Measurements from ENCODE around the gene MTURN.
A peak's percentile ranks its signal among the peaks of the same experiment; 100 is the strongest.

MTURN gene

DNA sequence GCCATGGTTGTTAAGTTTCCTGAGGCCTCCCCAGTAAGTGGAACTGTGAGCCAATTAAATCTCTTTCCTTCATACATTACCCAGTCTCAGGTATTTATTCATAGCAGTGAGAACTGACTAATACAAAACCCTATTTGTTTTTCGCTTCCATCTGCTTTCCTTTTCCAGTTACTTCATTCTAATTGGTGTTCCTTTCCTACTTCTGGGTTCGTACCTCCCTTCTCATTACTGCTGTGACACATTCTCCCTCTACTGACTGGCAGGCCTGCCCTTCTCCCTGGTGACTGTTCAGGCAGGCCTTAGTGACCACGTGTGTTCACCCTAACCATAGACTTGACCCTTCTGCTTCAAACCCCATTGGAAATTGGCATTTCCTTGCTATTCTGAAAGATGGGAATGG is 37.7 kb downstream of the MTURN start:
- no peak for TF ChIP-seq POLR2A (IDR thresholded peaks at IDR 0.05; ENCODE audit: low read depth, low read length)
- no peak for FAIRE-seq
- DNase-seq (ENCODE audit: insufficient read length, low spot score), result peak; percentile 30

DNA sequence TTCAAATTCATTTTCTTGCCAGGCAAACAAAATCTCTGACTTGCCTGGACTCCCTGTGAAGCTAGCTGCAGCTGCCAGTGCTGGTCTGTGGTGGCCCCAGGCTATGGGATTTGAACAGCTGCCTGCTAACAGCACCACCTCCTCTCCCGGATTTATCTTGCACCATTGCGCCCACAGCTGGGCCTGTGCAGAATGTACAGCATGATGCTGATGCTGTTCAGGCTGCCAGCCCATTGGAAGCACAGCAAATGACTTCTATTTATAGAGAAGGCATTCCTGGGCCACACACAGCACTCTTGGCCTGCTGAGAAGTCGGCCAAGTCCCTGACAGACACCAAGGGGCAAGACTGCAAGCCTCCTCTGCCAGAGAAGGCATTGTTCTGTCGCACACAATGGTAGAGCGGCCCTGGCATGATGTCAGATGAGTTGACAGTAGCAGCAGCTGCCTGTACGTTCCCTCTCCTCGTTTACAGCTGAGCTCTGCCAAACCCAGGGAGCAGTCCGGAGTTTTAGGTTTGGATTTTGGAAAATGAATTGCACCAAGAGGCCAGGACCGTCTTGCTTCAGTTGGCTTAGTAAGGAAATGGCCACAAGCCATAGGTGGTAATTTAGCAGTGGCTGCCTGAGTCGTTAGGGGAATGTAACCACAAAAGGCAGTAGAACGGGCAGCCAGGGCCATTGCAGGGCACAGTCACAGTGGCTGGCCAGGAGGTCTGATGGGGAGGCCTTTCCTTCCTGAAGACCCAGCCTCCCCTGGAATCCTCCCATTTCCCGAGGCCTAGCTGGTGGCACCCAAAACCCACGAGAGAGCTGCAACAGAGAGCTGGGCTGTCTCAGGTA is 38.5 kb downstream of the MTURN start:
- TF ChIP-seq POLR2A (IDR thresholded peaks at IDR 0.05; ENCODE audit: low read depth, low read length), result no peak
- FAIRE-seq (peak; percentile 90), DNase-seq (ENCODE audit: insufficient read length, low spot score) (peak; percentile 94)

DNA sequence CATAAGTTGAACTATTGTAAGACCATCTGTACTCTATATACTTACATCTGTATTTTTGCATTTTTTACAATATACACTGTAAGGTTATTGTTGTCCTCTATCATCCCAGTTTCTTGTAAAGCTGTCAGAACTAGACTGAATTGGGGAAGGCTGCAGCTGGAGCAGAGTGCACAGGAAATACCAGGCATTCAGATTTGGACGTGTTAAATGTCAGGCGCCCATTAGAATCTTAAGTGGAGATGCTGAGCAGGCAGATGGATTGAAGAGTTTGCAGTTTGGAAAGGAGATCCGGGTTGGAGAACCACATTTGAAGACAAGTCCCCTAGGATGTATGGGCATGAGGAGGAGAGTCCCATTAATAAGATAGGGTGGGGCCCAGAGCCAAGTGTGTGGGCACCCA is 40.4 kb downstream of the MTURN start:
- FAIRE-seq (no peak), DNase-seq (ENCODE audit: insufficient read length, low spot score) (no peak)
- no peak for TF ChIP-seq POLR2A (IDR thresholded peaks at IDR 0.05; ENCODE audit: low read depth, low read length)

DNA sequence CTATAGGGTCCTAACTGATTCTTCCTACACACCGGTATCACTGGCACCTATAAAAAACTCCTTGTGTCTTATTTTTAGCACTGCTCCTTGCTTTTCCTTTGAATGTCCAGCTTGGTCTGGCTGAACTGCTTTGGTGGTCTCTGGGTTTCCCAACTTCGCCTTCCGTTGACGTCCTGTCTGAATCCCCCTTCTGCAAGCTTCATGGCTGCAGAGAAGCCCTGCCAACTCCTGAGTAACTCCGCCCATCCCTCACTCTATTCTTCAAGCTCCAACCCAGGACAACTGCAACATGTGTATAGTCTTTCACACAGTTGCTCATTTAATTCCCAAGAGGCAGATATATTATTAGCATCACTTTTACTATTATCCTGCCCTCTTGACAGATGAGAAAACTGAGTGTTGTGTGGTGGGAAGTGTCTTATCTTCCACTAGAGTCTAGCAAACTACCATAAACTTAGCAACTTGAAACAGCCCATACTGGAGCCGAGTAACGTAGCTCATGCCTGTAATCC is 40.9 kb downstream of the MTURN start:
- FAIRE-seq, result no peak
- TF ChIP-seq POLR2A (IDR thresholded peaks at IDR 0.05; ENCODE audit: low read depth, low read length), result no peak
- DNase-seq (ENCODE audit: insufficient read length, low spot score), result no peak

DNA sequence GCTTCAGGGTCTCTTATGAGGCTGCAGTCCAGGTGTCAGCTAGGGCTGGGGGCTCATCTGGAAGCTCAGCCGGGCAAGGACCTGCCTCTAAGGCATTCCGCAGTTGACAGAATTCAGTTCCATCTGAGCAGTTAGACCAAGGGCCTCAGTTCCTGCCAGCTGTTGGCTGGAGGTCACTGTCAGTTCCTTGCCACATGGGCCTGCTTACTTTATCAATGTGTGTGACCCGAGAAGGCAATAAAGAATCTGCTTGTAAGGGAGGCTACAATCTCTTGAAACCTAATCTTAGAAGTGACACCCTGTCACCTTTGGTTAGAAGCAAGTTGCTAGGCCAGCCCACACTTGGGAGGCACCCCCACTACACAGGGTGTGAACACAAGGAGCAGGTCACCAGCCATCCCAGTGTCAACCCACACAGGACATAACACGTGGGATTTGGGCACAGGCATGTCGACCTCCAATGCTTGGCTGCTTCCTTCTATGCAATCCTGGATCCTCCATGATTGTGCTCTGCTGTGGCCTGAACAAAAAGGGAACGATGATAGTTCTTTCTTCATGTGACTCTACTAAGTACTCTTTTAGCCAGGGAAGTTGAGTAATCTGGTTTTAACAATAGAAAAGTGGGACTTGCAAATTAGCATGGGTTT is 41.8 kb downstream of the MTURN start:
- TF ChIP-seq POLR2A (IDR thresholded peaks at IDR 0.05; ENCODE audit: low read depth, low read length), result no peak
- DNase-seq (ENCODE audit: insufficient read length, low spot score) (no peak), FAIRE-seq (no peak)

DNA sequence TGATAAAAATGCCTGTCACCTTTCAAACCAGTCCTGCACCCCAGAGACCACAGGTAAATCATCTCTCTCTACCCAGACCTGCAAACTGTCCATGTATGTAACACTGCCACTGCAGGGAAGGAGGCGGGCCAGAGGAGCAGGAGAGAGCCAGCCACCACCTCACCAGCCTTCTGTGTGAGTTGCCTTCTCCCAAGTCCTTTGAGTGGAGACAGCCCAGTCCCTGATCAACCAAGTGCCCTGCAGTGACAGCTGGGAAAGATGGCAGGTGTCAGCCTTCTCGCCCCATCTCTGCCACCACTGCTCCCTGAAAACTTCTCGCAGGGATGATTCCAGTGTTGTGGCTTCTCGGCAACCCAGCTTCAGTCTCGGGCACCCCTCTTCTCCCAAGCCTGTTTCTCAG is 42.4 kb downstream of the MTURN start:
- no peak for FAIRE-seq
- DNase-seq (ENCODE audit: insufficient read length, low spot score), result no peak
- no peak for TF ChIP-seq POLR2A (IDR thresholded peaks at IDR 0.05; ENCODE audit: low read depth, low read length)

DNA sequence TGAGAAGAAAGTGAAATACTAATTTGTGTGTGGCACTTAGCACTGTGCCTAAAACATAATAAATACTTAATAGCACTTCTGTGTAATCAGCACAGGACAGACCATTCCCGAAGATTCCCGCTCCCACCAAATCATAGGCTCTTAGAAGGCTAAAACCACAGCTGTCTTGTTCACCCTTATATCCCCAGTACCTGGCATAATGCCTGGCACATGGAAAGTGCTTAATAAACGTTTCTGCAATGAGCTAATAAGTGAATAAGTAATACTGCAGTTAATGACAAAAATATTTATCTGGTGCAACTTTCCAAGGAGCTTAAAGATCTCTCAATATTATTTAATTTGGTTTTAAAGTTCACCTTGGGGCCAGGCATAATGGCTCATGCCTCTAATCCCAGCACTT is 43.2 kb downstream of the MTURN start:
- FAIRE-seq (no peak), DNase-seq (ENCODE audit: insufficient read length, low spot score) (no peak)
- no peak for TF ChIP-seq POLR2A (IDR thresholded peaks at IDR 0.05; ENCODE audit: low read depth, low read length)

DNA sequence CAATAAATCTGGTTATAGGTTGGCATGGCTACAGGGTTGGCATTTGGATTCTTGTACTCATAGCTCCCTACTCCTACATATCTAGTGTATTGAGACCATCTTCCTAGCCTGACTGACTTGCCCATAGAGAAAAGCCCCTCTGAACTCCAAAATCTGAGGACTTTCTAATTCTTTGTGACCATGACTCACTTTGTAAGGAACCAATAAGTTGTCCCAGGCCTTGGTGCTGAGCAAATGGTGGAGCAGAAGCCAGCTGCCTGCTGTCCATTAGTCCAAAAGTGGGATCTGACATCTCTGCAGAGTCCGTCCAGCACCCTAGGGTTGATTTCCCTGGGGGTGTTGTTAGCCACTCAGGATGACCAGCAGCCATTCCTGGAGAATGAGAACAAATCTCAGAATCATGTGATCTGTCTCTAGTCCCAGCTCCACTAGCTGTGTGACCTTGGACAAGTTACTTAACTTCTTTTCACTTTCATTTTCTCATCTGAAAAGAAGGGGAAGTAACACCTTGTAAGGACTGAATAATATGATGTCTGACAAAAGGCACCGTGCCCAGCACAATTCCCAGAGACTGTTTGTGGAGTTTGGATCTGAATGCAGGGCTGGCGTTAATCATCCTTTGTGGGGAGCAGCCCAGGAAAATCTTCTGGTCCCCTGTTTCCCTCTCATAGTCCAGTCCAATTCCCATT is 44.1 kb downstream of the MTURN start:
- TF ChIP-seq POLR2A (IDR thresholded peaks at IDR 0.05; ENCODE audit: low read depth, low read length), result no peak
- DNase-seq (ENCODE audit: insufficient read length, low spot score) (no peak), FAIRE-seq (no peak)

DNA sequence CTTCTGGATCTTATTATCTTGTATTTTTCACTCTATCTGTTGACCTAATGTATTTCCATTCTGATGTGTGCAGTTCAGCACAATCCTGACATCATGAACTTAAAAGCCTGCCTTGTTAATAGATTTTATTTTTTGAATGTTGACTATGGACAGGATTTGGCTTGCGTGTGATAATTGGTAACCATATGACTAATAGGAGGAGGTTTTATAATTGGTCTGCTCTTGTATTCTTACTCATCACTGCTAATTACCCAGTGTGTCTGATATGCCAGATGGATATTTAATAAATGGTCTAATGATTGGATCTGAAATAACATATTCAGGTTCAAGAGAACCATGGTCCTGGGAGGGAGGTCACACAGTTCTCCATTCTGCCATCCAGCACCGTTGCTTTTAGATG is 45.9 kb downstream of the MTURN start:
- DNase-seq (ENCODE audit: insufficient read length, low spot score) (no peak), FAIRE-seq (no peak)
- no peak for TF ChIP-seq POLR2A (IDR thresholded peaks at IDR 0.05; ENCODE audit: low read depth, low read length)

DNA sequence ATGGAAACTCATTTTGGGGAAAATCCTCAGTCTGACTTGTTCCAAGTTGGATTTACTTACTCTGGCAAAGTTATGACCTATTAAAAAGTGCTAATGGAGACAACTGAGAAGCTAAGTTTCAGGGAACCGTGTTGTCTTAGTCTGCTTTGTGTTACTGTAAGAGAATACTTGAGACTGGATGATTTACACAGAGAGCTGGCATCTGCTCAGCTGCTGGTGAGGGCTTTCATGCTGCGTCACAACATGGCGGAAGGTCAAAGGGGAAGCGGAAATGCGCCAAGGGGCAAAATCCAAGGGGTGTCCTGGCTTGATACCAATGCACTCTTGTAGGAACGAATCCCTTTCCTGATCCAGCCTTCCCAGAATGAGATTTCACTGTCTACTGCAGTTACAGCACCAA is 46.4 kb downstream of the MTURN start:
- TF ChIP-seq POLR2A (IDR thresholded peaks at IDR 0.05; ENCODE audit: low read depth, low read length), result no peak
- DNase-seq (ENCODE audit: insufficient read length, low spot score) (no peak), FAIRE-seq (no peak)

DNA sequence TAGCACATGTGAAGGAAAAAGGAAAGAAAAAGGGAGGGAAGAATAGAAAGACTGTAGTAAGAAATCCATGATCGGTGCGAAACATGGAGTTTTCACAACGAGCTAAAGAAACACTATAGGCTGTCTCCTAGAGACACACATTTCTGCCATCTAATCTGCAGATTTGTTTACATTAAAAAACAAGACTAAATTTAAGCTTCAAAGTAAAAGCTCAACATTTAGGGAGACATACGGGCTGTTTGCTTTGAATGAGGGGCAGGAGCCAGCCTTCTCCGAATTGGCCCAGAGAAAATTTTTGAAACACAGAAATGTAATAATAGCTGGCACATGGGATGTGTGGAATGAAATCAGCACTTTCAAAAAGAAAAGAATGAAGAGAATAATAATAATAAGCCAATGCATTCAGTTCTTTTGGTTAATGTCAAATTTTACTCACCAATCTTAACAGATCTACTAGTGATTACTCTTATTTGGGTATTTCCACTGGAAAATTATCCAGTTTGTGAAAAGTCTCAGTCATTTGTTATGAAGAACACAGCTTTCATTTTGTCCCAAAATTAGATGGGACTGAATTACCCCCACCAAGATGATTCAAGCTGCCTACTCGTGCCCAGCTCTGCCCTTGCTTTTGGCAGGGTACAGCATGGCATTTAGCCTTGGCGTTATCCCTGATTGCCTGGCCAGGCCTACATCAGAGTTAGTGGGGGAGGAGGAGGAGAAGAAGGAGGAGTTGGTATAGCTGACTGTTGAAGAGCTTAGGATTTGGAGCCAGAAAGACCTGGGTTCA is 47.1 kb downstream of the MTURN start:
- FAIRE-seq (no peak), DNase-seq (ENCODE audit: insufficient read length, low spot score) (no peak)
- no peak for TF ChIP-seq POLR2A (IDR thresholded peaks at IDR 0.05; ENCODE audit: low read depth, low read length)

DNA sequence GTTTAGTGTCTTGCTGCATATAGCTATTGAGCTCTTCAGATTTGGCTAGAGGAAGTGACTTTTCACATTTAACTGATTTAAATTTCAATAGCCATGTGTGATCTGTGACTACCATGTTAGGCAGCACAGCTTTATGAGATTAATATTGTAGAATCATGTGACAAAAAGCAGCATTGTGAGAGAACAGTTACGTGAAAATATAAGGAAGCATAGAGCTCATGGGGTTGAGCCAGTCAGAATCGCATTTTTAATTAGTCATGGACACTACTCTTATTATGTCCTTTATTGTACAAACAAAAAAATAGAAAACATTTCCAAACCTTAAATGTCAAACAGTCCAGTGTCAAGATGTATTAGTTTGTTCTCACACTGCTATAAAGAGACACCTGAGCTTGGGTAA is 48.0 kb downstream of the MTURN start:
- DNase-seq (ENCODE audit: insufficient read length, low spot score), result no peak
- TF ChIP-seq POLR2A (IDR thresholded peaks at IDR 0.05; ENCODE audit: low read depth, low read length), result no peak
- FAIRE-seq, result no peak

DNA sequence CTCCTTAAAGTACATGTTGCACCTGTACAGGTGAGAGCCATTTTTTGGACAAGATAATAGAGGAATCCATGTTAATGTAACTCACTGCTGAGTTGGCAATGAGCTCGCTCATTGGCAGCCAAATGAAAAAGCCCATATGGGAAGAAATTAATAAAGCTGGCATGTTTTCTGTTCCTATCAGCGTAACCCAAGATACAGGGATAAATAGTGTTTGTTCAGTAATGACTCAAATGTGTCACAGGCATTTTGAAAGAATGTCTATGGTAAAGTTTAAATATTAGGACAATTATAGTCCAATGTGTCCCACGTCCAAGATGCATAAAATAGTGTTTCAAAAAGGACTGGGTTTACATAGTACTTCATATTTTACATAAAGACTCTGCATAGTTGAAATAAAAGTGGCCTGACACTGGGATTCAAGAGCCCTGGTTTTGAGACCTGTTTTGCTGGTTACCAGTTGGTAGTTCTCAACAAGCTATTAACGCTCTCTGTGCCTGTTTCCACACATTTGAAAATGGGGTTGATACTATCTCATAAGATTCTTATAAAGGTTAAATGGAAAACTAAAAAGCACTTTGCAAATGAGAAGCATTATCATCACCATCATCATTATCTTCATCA is 49.1 kb downstream of the MTURN start:
- DNase-seq (ENCODE audit: insufficient read length, low spot score) (no peak), FAIRE-seq (no peak)
- TF ChIP-seq POLR2A (IDR thresholded peaks at IDR 0.05; ENCODE audit: low read depth, low read length), result no peak
